CD4-positive, alpha-beta T cell treated with Interferon gamma for 1 hour (primary cell): ENCODE data around the gene DNAH6.

Experiments used
- DNase-seq: peaks from one replicate; pipeline ENCODE4 v3.0.0-alpha.2; 2020

The DNAH6 gene

DNA sequence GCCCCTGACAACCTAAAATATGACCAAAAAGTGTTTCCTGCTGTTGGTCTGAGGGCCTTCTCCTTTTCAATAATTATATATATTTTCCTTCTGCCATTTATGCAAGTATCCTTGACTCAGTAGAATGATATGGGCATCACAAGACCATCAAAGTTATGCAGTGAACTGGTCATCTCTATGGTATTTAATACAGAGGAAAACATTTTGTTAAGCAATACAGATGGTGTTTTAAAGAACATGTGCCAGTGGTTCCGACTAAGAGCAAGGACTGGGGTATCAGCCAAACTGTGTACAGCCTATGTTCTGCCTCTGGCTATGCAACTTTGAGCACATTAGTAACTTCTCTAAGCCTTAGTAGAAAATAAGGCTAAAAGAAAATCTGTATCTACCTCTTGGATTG lies 185.6 kb downstream of the DNAH6 start:
- no peak for DNase-seq

DNA sequence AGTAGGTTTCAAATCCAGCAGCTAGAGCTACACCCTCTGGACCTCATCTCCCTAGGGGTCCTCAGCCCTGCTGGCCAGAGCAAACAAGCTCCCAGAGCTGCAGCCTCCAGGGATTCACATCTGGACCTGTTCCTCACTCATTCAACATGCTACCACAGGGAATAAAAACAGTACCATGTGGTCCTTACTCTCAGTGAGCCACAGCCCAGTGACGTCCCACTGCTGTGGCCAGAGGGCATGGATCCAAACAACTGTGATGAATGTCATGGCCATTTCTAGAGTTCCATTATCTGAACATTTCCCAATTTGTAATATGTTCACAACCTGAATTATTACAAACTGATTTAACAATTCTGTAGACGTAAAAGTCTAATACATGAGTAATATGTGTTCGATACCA lies 186.6 kb downstream of the DNAH6 start:
- no peak for DNase-seq

DNA sequence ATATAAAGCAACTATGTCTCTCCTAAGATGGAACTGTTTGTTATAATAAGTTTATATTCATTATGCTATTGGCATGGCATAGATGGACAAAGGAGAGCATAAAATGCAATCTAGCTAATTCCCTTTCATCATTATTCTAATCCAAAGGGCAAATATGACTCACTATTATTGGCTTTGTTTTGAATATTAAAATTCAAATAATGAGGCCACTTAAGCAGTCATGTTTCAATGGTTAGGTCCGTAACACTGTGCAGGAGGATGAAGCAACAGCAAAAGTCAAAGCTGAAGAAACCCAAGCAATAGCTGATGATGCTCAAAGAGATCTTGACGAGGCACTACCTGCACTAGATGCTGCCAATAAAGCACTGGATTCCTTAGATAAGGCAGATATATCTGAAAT lies 187.5 kb downstream of the DNAH6 start:
- no peak for DNase-seq

DNA sequence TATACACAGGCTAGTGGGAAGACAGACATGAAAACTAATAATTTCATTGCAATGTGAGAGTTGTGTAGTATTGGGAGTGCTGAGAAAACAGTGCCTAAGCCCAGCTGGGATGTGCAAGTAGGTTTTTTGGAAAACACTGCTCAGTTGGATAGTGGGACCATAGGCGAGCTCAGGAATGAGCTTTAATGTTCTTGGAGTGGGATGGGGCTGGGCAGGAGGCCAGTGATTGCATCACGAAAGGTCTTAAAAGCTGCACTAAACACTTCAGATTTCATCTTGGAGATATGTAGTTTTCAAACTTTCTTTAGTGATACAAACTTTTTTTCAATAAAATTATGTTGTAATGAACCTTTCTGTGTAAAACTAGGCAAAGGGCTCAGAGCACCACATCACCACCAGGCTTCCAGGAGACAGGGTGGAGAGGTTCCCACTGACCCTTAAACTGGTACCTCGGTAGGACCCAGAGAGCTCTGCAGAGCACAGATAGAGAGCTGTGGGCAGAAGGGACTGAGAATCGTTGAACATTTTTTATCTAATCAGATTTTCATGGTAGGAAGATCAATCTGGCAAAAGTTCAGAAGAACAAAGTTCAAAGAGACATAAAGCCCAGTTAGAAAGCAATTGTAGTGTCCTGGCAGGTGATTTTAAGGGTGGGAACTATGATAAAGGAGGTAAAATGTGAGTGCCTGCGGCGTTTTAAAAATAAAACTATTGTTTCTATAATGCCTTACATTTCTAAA lies 188.4 kb downstream of the DNAH6 start:
- DNase-seq, result no peak

DNA sequence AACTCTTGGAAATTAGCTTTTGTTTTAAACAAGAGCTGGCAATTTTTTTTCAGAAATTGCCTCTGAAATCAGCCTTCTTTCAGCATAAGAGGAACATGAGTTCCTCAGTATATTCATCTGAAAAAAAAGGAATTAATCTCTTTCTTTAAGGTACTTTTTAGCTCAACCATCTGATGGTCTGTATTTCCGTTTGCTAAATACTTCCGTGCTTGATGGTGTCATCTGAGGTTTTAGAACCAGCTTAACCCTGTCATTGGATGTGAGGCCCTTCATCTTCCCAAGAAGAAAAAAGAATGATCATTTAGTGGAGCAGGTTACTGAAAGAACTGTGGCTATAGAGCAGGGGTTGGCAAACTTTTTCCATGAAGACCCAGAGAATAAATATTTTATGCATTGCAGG lies 189.6 kb downstream of the DNAH6 start:
- no peak for DNase-seq

DNA sequence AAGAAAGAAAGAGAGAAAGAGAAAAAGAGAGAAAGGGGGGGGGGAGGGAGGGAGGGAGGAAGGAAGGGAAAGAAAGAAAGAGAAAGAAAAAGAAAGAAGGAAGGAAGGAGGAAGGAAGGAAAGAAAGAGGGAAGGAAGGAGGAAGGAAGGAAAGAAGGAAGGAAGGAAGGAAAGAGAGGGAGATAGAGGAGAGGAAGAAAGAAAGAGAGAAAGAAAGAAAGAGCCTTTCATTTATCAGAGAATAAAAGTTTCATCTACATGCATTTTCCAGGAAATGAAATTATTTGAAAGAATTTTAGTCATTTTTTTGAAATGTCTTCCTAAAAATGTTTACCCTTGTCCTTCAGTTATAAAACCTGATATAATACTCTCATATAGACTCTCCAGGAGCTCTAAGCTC lies 192.1 kb downstream of the DNAH6 start:
- no peak for DNase-seq

DNA sequence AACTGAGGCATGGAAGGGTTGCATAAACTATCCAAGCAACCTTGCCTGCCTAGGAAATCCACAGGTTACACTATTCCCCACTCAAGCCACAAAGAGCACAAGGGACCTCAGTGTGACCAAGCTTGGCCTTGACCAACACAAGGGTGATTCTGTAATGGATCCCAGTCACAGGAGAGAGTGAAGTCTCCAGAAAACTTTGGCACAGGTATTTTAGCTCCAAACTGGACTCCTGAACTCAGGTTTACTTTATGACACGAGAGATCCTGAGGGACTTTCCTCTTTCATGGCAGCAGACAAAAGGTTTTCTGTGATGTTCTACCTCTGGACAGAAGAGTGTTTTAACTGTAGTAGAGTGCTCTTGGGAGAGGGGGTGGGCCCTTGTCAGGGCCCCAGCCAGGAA lies 195.4 kb downstream of the DNAH6 start:
- DNase-seq, result no peak

DNA sequence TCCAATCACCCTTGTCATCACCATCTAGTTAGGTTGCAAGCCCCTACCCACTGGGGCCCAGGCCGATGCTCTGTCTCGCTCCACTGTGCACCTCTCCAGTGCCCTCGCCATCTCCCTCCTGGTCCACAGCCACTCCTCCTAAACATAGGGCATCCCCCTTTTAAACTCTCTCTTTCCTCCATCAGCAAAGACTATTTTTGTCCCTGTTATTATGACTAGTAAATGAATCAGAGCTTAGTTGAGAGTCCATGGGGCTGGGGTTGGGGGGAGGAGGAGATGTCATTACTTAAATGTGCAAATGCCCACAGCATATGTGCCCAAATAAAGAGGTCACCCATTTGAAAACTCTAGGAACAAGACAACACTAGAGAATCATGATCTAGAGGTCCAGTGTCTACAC lies 197.1 kb downstream of the DNAH6 start:
- DNase-seq, result no peak

DNA sequence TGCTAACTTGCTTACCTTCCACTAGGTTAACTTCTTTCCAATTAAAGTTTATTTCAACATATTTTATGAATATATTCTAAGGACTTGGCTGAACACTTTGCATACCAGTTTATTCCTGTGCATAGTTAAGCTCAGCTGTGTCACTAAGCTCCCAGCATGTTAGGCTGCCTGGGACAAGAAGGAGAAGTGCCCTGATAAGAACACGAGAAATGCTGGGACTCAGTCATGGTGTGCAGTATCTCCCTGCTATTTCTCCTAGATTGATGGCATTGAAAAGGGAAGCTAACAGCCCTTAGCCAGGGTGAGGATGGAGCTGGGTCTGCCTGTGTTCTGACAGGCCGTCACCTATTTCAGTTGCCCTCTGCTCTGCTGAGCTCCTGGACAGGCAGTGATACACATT lies 200.3 kb downstream of the DNAH6 start:
- DNase-seq, result no peak

DNA sequence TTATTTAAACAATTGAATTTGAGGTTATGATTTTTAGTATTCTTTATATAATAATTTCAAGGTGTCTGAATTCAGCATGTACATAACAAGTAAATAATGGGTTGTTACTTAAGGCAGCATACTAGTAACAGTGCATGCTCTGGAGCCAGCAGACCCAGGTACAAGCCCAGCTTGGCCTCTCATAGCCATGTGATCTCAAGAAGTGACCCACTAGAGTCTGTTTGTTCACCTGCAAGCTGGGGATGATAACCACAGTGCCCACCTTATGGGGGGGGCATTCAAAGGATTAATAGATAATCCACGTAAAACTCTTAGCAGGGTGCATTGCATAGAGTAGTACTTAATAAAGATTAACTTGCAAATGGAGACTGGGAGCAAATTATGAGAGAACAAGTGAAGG lies 201.0 kb downstream of the DNAH6 start:
- no peak for DNase-seq

DNA sequence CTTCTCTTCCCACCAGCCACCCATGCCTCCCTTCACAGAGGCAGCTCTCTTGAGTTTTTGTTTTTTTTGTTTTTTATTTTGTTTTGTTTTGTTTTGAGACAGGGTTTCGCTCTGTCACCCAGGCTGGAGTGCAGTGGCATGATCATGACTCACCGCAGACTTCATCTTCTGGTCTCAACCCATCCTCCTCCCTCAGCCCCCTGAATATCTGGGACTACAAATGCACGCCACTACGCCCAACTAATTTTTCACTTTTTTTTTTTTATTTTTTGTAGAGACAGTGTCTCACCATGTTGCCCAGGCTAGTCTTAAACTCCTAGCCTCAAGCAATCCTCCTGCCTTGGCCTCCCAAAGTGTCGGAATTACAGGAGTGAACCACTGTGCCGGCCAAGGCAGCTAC lies 203.1 kb downstream of the DNAH6 start:
- DNase-seq, result no peak

DNA sequence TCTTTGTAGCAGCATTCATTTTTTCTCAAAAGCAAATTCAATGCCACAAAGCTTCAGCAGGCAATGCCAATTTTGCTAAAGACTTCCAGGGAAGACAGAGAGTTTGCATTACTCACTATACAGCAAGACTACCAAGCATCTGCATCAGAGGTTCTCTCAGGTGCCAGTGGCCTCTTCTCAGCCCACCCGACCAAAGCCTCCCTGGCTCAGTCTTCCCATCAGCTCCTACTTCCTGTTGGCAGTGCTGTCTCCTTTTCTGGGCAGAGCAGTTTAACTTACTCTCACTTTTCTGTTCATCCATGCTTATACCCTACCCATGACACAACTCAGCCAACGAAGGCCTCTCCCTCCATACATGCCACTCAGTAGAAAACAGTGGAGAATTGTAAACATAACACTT lies 207.5 kb downstream of the DNAH6 start:
- DNase-seq, result no peak

DNA sequence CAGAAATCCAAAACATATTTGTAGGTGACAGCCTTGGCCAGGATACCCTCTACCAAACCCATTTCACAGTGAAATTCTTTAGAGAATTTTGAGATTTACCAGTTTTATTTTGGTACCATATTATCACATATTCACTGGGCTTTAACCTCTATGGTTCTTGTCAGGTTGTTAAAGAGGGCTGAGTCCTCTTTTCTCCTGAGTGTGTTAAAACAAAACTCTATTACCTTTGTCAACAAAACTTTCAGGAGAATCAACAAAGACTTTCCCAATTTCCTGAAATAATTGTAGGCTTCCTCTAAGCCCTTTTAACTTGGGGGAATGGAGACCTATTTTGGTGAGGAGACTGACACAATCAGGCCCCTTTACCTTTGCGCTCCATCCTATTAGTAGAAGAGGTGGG lies 209.4 kb downstream of the DNAH6 start:
- no peak for DNase-seq

DNA sequence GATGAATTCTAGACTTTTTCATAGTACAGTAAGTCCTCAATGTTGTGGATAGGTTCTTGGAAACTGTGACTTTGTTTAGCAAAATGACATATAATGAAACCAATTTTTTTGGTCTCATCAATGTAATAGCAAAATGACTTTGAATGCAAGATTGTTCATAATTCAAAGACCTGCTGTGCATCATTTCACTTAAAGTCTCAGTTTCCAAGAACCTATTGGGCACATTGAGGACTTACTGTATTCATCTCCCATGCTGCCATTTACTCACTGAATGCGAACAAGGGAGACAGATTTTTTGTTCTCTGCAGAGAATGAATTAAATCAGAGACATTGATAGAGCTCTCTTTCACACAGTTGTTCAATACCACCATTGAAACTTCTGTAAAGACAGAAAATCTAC lies 211.0 kb downstream of the DNAH6 start:
- DNase-seq, result no peak

DNA sequence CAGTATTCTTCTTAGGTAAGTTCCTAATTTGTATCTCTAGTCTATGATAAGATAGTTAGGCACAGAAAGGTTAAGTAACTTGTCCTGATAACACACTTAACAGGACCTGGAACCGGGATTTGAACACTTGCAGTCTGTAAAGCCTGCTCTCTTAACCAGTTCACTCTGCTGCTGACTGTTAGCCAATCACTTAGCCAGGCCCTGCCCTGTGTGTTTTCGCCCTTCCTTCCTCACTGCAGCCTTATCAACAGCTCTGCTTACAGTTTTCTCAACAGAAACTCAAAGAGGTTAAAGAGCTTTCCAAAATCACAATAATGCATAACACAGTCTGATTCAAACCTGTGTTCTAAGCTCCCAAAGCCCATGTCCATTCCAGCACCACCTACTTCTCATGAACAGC lies 212.9 kb downstream of the DNAH6 start:
- no peak for DNase-seq

DNA sequence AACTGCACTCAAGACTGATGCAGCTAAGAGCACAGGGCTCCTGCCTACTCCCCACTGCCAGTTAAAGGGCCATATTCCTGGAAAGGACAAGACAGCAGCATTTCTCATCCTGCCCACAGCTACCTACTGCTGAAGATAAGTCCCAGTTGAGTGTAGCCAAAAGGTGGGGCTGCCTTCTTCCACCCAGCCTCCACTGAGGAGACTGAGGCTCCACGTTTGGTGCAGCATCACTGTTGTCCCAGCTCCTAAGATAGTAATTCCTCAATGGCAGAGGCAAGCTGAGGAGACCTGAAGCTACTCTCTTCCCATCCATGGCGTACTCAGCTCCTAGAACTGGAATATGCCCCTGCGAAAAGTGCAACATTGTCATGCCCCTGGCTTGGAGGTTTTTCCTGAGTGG lies 214.9 kb downstream of the DNAH6 start:
- no peak for DNase-seq

DNA sequence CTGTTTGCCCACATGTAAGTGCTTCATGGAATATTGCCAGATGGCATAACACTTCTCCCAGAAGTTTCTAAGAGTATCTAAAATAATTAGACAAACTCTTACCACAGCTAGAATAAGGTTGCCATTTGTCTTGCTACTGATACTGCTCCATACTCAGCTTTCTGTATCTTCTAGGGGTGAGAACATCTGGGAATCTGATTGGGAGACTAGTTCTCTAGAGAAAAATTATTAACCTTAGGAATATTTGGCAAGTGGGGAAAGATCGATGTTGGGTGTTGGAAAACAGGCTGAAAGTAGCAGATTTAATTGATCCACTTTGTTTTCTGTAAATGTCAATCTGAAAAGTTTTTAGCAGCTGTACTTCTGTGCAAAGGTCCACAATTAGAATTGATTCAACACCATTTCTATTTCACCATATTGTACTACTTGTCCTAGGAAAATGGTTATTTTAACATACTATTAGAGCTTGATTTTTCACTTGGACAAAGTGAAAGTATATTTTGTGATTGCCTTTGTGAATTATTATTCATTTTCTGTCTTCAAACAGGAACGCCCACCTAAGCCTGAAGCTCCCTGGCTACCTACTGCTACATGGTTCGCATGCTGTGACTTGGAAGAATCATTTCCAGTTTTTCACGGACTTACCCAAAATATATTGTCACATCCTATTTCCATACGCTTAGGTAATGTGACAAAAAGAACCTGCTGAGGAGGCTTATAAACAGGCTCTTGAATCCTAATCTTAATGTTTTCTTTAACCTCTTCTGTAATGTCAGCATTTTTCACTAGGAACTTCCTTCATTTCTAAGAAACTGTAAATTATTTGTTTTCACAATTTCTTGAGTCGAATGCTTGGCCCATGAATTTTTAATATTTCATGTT lies 216.8 kb downstream of the DNAH6 start:
- DNase-seq, result no peak

DNA sequence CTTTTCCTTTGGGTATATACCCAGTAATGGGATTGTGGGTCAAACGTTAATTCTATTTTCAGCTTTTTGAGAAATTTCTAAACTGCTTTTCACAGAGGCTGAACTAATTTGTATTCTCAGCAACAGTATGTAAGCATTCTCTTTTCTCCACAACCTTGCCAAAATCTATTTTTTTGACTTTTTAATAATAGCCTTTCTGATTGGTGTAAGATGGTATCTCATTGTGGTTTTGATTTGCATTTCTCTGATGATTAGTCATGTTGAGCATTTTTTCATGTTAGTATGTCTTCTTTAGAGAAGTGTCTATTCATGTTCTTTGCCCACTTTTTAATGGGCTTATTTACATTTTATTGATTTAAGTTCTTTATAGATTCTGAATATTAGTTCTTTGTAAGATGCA lies 219.1 kb downstream of the DNAH6 start:
- no peak for DNase-seq

DNA sequence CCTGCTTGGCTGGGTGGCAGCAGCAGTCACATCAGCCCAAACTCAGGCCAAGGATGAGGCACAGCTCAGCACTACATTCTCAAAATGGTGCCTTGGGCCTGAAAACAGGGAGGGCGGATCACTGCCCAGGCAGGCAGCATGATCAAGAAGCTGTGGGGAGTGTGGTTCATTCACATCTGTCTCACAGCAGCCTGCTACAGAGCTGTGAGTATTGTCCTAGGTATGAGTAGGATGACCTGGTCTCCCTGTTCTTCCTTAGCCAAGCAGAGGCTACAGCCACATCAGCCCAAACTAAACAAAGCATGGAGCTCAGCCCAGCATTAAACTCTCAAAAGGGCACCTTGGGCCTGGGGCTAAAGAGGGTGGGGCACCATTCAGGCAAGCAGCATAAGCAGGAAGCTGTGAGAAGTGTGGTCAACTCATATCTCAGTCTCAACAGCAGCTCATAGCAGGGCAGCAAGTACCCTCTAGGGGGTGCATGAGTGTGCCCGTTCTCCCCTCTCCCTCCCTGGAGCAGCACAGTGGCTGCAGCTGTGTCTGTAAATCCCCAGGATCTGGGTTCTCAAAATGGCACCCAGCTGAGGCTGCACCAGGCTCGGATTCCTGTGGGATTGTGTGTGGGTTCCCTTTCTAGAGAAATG lies 225.0 kb downstream of the DNAH6 start:
- DNase-seq, result peak; percentile 57

DNA sequence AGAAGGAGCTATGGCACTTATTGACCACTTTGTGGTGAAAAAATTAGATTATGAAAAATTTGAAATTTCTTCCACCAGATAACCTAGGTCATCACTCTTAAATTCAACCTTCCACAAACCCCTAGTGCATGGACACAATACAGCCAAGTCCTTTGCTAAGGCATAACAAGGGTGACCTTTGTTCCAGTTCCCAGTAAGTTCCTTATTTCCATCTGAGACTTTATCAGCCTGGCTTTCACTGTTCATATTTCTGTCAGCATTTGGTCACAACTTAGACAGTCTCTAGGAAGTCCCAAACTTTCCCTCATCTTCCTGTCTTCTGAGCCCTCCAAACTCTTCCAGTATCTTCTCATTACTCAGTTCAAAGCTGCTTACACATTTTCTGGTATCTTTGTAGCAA lies 232.0 kb downstream of the DNAH6 start:
- DNase-seq, result no peak

DNA sequence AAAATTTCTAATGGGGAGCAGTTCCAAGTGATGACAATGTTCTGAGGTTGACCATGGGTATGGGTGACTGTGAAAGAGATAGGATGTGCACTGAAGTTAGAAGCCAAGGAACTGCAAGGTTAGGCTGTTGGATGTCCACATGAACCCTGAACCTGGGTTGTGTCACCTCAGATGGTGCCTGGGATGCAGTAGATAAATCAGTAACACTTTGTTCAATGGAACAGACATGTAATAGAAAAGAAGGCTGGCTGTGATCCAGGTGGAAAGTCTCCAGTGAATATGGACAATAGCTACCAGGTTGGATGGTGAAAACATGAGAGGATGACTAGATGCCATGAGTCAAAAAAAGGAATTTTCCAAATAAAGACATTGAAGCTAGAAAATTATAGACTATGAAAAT lies 233.1 kb downstream of the DNAH6 start:
- no peak for DNase-seq

DNA sequence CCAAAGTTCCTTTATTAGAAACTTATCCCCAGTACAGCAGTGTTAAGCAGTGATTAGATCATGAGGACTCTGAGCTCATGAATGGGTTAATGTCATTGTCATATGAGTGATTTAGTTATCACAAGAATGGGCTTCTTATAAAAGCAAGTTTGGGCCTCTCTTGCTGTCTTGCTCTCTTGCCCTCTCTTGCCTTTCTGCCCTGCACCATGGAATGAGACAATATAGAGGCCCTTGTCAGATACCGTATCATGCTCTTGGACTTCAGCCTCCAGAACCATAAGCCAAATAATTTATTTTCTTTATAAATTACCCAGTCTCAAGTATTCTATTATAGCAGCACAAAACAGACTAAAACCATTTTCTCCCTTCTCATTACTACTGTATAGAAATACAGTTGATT lies 238.8 kb downstream of the DNAH6 start:
- DNase-seq, result no peak

DNA sequence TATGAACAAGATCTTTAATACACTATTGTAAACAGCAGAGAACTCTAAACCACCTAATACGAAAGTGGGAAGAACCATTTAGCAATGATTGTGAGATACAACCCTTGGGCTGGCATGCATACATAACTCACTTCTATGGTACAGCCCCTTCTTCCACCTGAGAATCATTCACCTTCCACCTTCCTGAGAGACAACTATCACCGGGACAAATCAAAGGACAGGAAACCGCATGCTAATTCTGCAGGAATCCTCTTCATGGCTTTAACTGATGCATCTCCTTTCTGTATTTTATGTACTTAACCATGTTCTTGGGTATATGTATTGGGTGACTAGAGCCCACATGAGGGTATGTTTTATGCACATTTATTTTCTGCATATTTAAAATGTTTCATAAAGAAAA lies 241.3 kb downstream of the DNAH6 start:
- no peak for DNase-seq

DNA sequence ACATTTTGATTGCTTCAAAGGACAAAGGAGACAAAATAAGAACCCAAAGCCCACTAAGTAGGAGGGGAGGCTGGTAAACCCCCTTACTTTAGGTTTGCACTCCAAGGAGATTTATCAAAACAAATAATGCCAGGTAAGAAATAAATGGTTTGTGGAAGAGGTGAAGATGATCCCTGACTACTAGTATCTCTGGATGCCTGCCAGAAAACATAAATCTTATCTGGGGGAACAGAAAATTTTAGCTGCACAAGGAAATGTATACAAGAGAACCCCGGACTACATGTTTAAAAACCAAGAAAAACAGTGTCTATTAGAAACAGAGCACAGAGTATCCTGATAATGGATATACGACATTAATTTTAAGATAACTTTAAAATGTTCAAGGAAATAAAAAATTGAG lies 250.5 kb downstream of the DNAH6 start:
- DNase-seq, result no peak
